ENCODE results near the gene EIF2D.

- no peak for TF ChIP-seq CTCF (IDR thresholded peaks at IDR 0.05)
- TF ChIP-seq POLR2A (IDR thresholded peaks at IDR 0.05): no peak
These were observed 27.6 kb downstream of the EIF2D start for GRCh38 chr1:206584683-206585082.

All from body of pancreas (tissue), 4 donors.